Mucosa of descending colon (tissue), 3 donors: ENCODE data around the gene EBF4. TPM values are rescaled to one million over a fixed set of nuclear protein-coding genes. Genes with fewer than 3 reads are reported as not detected.

Experiments
- ATAC-seq: fragments of 200-7000 bp; cut with Tn5 transposase; one replicate; pipeline ENCODE4 v1.9.1; 2020; ENCODE audit warnings: mild to moderate bottlenecking, moderate library complexity
- DNase-seq, 3 donors: peaks; one replicate each; pipeline ENCODE4 v3.0.0-alpha.2; 2020
- H3K36me3 ChIP-seq: fragments of 200-600 bp; one replicate; pipeline ENCODE4 v1.8.0; 2021; ENCODE audit warnings: low read depth, mild to moderate bottlenecking
- H3K4me1 ChIP-seq: fragments of 200-600 bp; one replicate; pipeline ENCODE4 v1.8.0; 2021; ENCODE audit warnings: low read depth, mild to moderate bottlenecking
- H3K4me3 ChIP-seq: fragments of 200-600 bp; one replicate; pipeline ENCODE4 v1.8.0; 2021; ENCODE audit warnings: mild to moderate bottlenecking
- H3K9me3 ChIP-seq: fragments of 200-600 bp; one replicate; pipeline ENCODE4 v1.8.0; 2021; ENCODE audit warnings: mild to moderate bottlenecking
- CTCF ChIP-seq: fragments of 200-600 bp; IDR thresholded peaks from one replicate; pipeline ENCODE4 v1.8.0; 2022; ENCODE audit warnings: antibody characterized with exemption, mild to moderate bottlenecking
- intact Hi-C, 2 donors: fragments of 100-400 bp; cut with DNase I in 1 of 2; cut with micrococcal nuclease in 1 of 2; formaldehyde crosslinking; loops; one replicate each; pipeline versions ENCODE4 v1.11.0 to v1.11.1; 2022; cut with DNase I, micrococcal nuclease
- total RNA-seq, 3 donors: library from RNA; stranded (reverse); fragmentation: NEBNext Ultra II Directional in 2 of 3; extraction: Animal tissue kit (Norgen Biotek cat#: 25700) in 2 of 3; gene quantifications; one replicate each; pipeline versions ENCODE4 v1.2.1 to v1.2.4, GENCODE V29; 2021 to 2023
- donor health status: DM: no; HTN: no; CAD: no; lungs with moderate emphysema.
- donor health status: DM: no; HTN: no; CAD: no.
- donor health status: DM: no; HTN: yes; CAD: no.

The EBF4 gene
- total RNA-seq, 3 donors from 2014 or later: 3.6 to 53.3 (median 4.5) TPM

GRCh38 chr20:2775139-2775538 lies 82.6 kb downstream of the EBF4 start:
- TF ChIP-seq CTCF: no peak
- intact Hi-C loops: no loop called here
- Histone ChIP-seq H3K9me3 (no peaks in the 10 kb centered on the region), H3K36me3 (no peaks in the 10 kb centered on the region), H3K4me3 (no peak overlapping the region), H3K4me1 (no peaks in the 10 kb centered on the region)
- DNase-seq: no peak
- no peak for ATAC-seq

- Histone ChIP-seq H3K9me3 (no peaks in the 10 kb centered on the region), H3K4me3 (no peak overlapping the region), H3K36me3 (no peaks in the 10 kb centered on the region), H3K4me1 (no peaks in the 10 kb centered on the region)
- DNase-seq: no peak
- TF ChIP-seq CTCF: no peak
- ATAC-seq: no peak
- intact Hi-C loops: no loop called here
These were observed 86.2 kb downstream of the EBF4 start for GRCh38 chr20:2778602-2779321.

GRCh38 chr20:2780948-2781347 lies 88.4 kb downstream of the EBF4 start:
- no peak for TF ChIP-seq CTCF
- ATAC-seq: no peak
- Histone ChIP-seq H3K4me1 (no peaks in the 10 kb centered on the region), H3K36me3 (no peaks in the 10 kb centered on the region), H3K9me3 (no peaks in the 10 kb centered on the region), H3K4me3 (no peak overlapping the region)
- intact Hi-C loops: no loop called here
- DNase-seq: no peak

GRCh38 chr20:2783908-2784566 lies 91.5 kb downstream of the EBF4 start:
- TF ChIP-seq CTCF: no peak
- ATAC-seq: no peak
- no peak for DNase-seq
- Histone ChIP-seq H3K4me3 (no peak overlapping the region), H3K9me3 (no peaks in the 10 kb centered on the region), H3K4me1 (no peaks in the 10 kb centered on the region), H3K36me3 (no peaks in the 10 kb centered on the region)
- intact Hi-C loops: no loop called here

GRCh38 chr20:2793471-2793870 lies 100.9 kb downstream of the EBF4 start:
- ATAC-seq (no peak), DNase-seq (no peak)
- Histone ChIP-seq H3K4me3 (no peak overlapping the region), H3K9me3 (no peaks in the 10 kb centered on the region), H3K36me3 (no peaks in the 10 kb centered on the region), H3K4me1 (no peaks in the 10 kb centered on the region)
- intact Hi-C loops: no loop called here
- no peak for TF ChIP-seq CTCF
